Stimulated activated CD8-positive, alpha-beta memory T cell treated with anti-CD3 and anti-CD28 coated beads, Interleukin-15, amount 100 ng/mL, for 4 hours (primary cell): ENCODE results near the gene FAT1.
"Not testable (repeated sequence)": the region's sequence is repeated elsewhere in the genome, so short reads cannot be mapped to it uniquely, and the experiment has no call there.

Experiments used
- DNase-seq, 2 donors: peaks; one replicate each; pipeline ENCODE4 v3.0.0-alpha.2; 2020; ENCODE audit warnings: low read depth in 2 of 2

The FAT1 gene

DNA sequence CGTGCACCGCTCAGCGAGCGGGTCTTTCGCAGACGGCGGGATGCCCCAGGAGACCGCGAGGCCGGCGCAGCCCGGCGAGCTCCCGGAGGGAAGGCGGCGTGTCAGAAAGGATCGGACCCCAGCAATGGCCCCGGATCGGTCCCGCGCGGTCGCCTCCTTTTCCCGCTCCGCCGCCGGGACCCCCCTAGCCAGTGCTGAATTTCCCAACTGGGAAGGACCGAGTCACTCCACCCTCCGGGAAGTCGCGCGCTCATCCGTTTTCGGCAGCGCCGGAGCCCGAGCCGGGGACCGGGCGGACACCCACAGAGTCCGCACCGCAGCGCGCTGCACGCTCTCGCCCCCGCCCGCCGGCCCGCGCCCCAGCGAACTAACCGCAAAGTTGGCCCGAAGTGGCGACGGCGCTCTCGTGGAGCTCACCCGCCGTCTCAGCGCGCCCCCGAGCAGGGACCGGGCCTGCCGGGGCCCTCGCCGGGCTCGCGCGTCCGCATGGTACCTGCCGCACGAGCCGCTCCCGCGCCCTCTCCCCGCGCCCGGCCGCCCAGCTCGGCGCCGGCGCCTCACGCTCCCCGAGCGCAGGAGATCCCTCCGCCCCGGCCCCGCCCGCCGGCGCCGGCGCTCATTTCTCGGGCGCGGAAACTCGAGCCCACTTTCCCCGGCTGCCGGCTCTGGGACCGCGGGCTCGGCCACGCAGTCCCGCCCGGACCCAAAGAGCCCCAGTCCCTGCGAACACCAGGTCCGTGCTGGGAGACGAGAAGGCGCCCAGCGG lies at the start of gene FAT1:
FAT1 (minus strand) TSS at position 565 of the 766 bp plus-strand sequence. CDS start 14,029 bp downstream, outside the sequence.
- no peak for DNase-seq

- no peak for DNase-seq
These were observed 49.4 kb upstream of the FAT1 start for GRCh38 chr4:186772936-186773487.

- no peak for DNase-seq
These were observed 48.0 kb upstream of the FAT1 start for GRCh38 chr4:186771624-186772023.

GRCh38 chr4:186770481-186771175 lies 47.0 kb upstream of the FAT1 start:
- DNase-seq, result no peak

GRCh38 chr4:186767794-186768193 lies 44.1 kb upstream of the FAT1 start:
- DNase-seq, result no peak

- no peak for DNase-seq
These were observed 42.3 kb upstream of the FAT1 start for GRCh38 chr4:186765673-186766546.

DNA sequence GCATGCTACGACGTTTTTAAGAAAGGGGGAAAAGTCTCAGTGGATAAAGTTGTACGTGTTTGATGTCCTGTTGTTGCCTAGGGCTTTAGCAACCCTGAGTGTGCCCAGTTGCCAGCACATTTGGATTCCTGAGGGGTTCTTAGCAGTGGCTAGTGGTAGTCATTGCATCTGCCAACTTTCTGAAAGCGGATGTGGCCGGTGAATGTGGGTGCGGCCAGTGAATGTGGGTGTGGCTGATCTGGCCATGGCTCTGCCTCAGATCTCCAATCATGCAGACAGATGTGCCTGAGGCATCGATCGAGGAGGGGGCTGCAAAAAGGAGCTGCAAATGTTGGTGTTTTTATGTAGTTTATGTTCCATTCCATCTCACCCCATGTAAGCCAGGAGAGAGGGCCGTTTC lies 41.5 kb upstream of the FAT1 start:
- DNase-seq, result no peak

DNA sequence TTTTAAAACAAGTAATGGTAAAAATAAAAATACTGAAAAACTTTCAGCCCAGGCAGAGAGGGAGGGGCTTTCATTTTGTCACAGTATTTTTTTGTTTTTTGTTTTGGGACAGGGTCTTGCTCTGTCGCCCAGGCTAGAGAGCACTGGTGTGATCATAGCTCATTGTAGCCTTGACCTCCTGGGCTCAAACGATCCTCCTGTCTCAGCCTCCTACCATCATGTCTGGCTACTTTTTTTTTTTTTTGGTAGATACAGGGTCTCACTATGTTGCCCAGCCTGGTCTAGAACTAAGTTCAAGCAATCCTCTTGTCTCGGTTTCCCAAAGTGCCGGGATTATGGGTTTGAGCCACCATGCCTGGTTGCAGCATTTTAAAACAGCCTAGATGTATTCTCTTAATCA lies 40.8 kb upstream of the FAT1 start:
- DNase-seq, result no peak

DNA sequence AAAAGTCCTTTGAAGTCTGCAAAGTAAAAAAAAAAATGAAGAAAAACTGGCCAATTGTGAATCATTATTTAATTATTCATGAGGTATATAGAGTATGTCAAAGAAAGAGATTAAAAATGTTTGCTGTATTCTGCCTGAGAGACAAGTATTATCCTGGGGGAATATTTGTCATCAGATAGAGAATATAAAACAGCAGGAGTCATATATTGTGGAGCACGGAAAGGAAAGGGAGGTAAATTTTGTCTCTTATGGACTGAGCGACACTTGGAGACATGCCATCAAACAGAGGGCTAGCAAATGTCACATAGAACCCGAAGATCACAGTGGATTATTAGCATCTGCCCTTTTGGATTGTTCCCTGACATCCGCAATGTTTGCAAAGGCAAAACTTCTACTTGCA lies 39.2 kb upstream of the FAT1 start:
- no peak for DNase-seq

- no peak for DNase-seq
These were observed 38.7 kb upstream of the FAT1 start for GRCh38 chr4:186762361-186762760.

- DNase-seq, result not testable (repeated sequence)
These were observed 38.3 kb upstream of the FAT1 start for GRCh38 chr4:186761956-186762355.

DNA sequence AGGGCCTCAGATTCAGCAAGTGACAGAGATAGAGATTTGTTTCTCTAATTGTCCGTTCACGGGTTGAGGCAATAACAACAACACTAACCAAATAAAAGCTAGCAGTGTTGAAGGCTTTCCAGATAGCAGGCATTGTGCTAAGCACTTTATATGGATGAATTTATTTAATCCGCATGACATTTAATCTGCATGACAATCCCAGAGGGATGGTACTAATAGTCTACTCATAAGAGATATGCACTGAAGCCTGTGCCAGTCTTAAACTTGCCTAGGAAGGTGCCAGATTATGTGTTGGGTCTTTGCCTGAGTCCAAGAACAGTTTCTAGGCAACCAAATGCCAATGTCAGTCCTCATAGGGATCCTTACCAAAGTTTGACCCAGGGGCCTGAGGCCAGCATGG lies 37.7 kb upstream of the FAT1 start:
- DNase-seq, result no peak

GRCh38 chr4:186760576-186760975 lies 36.9 kb upstream of the FAT1 start:
- DNase-seq, result no peak

- DNase-seq, result no peak
These were observed 36.3 kb upstream of the FAT1 start for GRCh38 chr4:186759990-186760389.

DNA sequence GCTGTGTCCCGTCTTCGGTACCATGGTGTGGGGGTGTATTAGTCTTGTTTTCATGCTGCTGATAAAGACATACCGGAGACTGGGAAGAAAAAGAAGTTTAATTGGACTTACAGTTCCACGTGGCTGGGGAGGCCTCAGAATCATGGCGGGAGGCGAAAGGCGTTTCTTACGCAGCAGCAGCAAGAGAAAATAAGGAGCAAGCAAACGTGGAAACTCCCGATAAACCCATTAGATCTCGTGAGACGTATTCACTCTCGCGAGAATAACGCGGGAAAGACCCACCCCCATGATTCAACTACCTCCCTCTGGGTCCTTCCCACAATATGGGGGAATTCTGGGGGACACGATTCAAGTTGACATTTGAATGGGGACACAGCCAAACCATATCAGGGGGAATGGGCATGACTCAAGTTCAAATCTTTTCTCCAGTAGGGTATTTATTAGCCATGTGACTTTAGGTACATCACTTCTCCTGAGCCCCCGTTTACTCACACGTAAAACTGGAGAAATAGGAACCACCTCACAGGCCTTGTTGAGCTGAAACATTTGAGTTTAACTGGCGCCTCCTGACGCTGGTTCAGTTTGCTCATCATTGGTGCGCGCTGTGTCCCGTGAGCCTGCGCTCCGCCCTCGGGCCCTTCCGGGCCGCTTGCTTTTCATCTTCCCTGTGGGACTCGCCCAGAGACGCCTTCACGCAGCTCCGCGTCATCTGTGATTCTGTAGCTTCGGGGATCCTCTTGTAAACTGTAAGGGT lies 35.5 kb upstream of the FAT1 start:
- no peak for DNase-seq

GRCh38 chr4:186757696-186758355 lies 34.2 kb upstream of the FAT1 start:
- no peak for DNase-seq

- not testable (repeated sequence) for DNase-seq
These were observed 32.9 kb upstream of the FAT1 start for GRCh38 chr4:186756550-186756949.

DNA sequence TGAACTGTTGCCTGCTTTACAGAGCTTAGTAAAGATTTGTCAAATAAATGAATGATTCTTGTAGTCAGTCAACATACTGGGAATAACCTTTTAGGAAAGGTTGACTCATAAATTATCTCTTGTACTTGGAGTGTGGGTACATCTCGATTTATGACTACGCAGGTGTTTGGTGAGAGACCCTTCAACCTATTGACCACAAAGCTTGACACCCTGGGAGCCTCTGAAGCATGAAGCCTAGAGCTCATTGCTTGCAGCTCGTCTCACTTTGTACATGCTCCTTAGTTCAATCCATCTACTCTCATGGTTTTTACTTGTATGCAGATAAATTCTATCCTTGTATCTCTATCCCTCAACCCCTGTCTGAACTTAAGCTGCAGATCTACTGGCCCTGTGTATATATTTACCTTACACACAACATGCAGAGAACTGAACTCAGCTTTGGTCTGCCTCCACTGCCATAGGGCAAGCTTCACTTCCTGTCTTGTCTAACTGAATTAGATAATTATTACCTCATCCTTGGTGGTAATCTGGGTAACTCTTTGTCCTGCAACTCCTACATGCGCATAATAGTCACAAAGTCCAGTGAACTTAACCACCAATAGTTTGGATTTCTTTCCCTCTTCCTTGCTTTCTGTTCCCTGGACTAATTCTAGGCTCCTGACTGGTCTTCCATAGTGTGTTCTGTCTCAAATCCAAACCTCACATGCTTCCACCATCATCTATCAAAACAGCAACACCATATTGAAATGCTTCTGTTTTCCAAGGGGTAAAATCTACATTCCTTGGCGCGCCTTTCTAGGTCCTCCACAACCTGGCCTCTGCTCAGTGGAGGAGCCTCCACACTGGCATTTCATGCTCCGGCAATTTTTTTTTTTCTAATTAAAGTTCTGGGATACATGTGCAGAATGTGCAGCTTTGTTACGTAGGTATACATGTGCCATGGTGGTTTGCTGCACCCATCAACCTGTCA lies 32.2 kb upstream of the FAT1 start:
- no peak for DNase-seq

DNA sequence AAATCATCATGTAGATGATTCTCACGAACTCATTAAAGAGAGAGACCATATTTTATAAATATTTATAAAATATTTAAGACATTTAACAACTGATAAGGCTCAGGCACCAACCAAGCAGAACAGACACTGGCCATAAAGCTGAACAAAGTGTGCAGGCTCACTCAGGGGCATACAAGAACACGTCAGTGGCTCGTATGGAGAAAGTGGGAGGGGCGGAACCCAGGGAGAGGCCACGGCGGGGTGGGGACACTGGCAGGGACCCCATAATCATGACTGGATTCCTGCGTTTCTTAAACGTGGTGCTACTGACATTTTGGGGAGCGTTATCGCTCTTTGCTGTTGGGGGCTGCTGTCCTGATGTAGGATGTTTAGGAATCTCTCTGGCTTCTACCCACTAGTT lies 31.3 kb upstream of the FAT1 start:
- no peak for DNase-seq

DNA sequence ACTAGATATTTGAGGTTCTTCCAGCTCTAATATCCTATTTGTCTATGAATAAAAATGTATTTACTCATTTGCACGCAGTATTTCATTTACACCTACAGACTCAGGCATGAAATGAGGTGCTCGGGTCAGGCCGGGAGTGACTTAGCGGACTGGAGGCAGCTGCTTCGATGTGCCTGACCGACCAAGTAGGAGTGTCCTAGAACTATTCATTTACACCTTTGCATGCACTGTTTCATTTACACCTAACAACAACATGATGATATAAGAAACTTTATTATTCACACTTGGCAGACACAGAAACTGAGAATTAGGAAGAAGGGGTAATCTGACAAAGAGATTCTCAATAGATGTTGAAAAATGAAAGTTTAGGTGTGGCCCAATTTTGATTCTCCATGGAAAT lies 28.7 kb upstream of the FAT1 start:
- no peak for DNase-seq
